OCI-LY1 (cell line): ENCODE measurements around the gene IFNL3.
"Not testable (repeated sequence)": the region's sequence is repeated elsewhere in the genome, so short reads cannot be mapped to it uniquely, and the experiment has no call there.

Experiments used
- H2AFZ ChIP-seq: fragments of 200-600 bp; sonication (generic), shearing (Covaris generic); 2 replicates; pipeline ENCODE4 v1.6.0; 2014; ENCODE audit warnings: antibody characterized with exemption, mild to moderate bottlenecking, low read length
- H3F3A ChIP-seq: fragments of 200-600 bp; sonication (generic), shearing (Covaris generic); 2 replicates; pipeline ENCODE4 v1.6.0; 2014; ENCODE audit warnings: mild to moderate bottlenecking, antibody characterized with exemption, low read length, moderate library complexity; ENCODE audit not compliant: insufficient read depth
- H3K27ac ChIP-seq: fragments of 200-600 bp; sonication (generic); 2 replicates; pipeline ENCODE4 v1.5.1; 2014; ENCODE audit warnings: low read length, mixed run types, mild to moderate bottlenecking, low read depth; ENCODE audit not compliant: poor library complexity, severe bottlenecking
- H3K27me3 ChIP-seq: fragments of 200-600 bp; sonication (generic); 2 replicates; pipeline ENCODE4 v1.6.0; 2014; ENCODE audit warnings: antibody characterized with exemption, mild to moderate bottlenecking, low read length, moderate library complexity; ENCODE audit not compliant: insufficient read depth
- H3K36me3 ChIP-seq: fragments of 200-600 bp; sonication (generic); 2 replicates; pipeline ENCODE4 v1.6.1; 2014; ENCODE audit warnings: mild to moderate bottlenecking, antibody characterized with exemption, low read length, moderate library complexity, mixed read lengths; ENCODE audit not compliant: insufficient read depth
- H3K4me1 ChIP-seq: fragments of 200-600 bp; sonication (generic); 2 replicates; pipeline ENCODE4 v1.5.1; 2014; ENCODE audit warnings: mild to moderate bottlenecking, low read length, moderate library complexity; ENCODE audit not compliant: insufficient read depth, severe bottlenecking
- H3K4me2 ChIP-seq: fragments of 200-600 bp; sonication (generic), shearing (Covaris generic); 2 replicates; pipeline ENCODE4 v1.6.1; 2014; ENCODE audit warnings: low read length
- H3K4me3 ChIP-seq: fragments of 200-600 bp; sonication (generic); 2 replicates; pipeline ENCODE4 v1.5.1; 2014; ENCODE audit warnings: low read length, low read depth, mild to moderate bottlenecking, mixed read lengths; ENCODE audit not compliant: poor library complexity, severe bottlenecking
- H3K79me2 ChIP-seq: fragments of 200-600 bp; shearing (Covaris generic); 2 replicates; pipeline ENCODE4 v1.6.1; 2016; ENCODE audit warnings: mixed run types, low read length, mixed read lengths; ENCODE audit not compliant: insufficient read depth
- H3K9ac ChIP-seq: fragments of 200-600 bp; sonication (generic), shearing (Covaris generic); 2 replicates; pipeline ENCODE4 v1.6.1; 2014; ENCODE audit warnings: mild to moderate bottlenecking, low read length, mixed read lengths
- H3K9me2 ChIP-seq: fragments of 200-600 bp; sonication (generic), shearing (Covaris generic); 2 replicates; pipeline ENCODE4 v1.6.1; 2014; ENCODE audit warnings: low read depth, mild to moderate bottlenecking, low read length, mixed read lengths
- H3K9me3 ChIP-seq: fragments of 200-600 bp; shearing (Covaris generic); 2 replicates; pipeline ENCODE4 v1.6.1; 2014; ENCODE audit warnings: low read length, mixed read lengths
- H4K20me1 ChIP-seq: fragments of 200-600 bp; sonication (generic), shearing (Covaris generic); 2 replicates; pipeline ENCODE4 v1.6.0; 2016; ENCODE audit warnings: mild to moderate bottlenecking, low read length; ENCODE audit not compliant: insufficient read depth
- EZH2 ChIP-seq: fragments of 200-600 bp; sonication (generic), shearing (Covaris generic); IDR thresholded peaks from 2 replicates; pipeline ENCODE4 v1.8.0; 2017; ENCODE audit warnings: borderline replicate concordance, mixed run types, mild to moderate bottlenecking, antibody characterized with exemption, low read length, moderate library complexity, mixed read lengths
- TF ChIP-seq, protein P1 (sequence below): fragments of 200-600 bp; sonication (generic), shearing (Covaris generic); IDR thresholded peaks from 2 replicates; pipeline ENCODE4 v1.5.1; 2017; ENCODE audit warnings: mild to moderate bottlenecking, antibody characterized with exemption, low read length, moderate library complexity, mixed read lengths

IFNL3 gene

DNA sequence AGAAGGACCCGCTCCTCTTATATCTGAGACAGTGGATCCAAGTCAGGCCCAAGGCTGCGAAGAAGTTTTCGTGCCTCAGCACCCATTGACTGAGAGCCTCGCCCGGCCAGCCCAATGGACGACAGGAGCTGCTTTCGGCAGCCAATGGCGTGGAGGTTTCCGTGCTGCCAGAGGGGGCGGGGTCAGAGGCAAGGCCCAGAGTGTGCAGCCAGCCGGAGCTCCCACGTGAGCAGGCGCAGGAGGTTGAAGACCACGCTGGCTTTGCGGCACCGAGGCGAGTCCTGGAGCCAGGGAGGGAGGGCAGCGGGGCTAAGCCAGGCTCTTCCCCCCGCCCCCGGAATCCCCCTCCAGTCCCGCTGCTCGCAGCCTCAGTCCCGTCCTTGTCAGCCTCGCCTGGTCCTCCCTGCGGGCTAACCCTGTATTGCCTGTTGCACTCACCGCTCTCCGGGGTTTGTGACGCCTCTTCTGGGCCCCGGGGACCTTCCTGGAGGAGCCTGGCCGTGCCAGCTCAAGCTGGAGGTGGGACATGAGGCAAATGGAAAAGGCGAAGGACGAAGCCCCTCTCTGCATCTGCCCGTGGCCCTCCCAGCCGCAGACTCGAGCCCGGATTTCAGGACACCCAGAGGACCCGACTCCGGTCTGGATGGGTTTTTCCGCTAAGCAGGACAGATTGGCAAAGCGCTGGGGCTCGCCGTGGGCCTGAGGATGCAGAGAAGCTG, 2.3 kb upstream of the IFNL3 start:
- H3K4me1 ChIP-seq, result no peaks in the 10 kb centered on the region
- TF ChIP-seq, protein P1, sequence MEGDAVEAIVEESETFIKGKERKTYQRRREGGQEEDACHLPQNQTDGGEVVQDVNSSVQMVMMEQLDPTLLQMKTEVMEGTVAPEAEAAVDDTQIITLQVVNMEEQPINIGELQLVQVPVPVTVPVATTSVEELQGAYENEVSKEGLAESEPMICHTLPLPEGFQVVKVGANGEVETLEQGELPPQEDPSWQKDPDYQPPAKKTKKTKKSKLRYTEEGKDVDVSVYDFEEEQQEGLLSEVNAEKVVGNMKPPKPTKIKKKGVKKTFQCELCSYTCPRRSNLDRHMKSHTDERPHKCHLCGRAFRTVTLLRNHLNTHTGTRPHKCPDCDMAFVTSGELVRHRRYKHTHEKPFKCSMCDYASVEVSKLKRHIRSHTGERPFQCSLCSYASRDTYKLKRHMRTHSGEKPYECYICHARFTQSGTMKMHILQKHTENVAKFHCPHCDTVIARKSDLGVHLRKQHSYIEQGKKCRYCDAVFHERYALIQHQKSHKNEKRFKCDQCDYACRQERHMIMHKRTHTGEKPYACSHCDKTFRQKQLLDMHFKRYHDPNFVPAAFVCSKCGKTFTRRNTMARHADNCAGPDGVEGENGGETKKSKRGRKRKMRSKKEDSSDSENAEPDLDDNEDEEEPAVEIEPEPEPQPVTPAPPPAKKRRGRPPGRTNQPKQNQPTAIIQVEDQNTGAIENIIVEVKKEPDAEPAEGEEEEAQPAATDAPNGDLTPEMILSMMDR, result no peak
- no peak for TF ChIP-seq EZH2
- no peak overlapping the region for H3K4me2 ChIP-seq
- no peaks in the 10 kb centered on the region for H3F3A ChIP-seq
- no peaks in the 10 kb centered on the region for H3K9me2 ChIP-seq
- no peak overlapping the region for H3K27ac ChIP-seq
- no peak overlapping the region for H3K4me3 ChIP-seq
- no peak overlapping the region for H3K9ac ChIP-seq
- no peaks in the 10 kb centered on the region for H3K36me3 ChIP-seq
- H2AFZ ChIP-seq, result no peak overlapping the region
- H3K9me3 ChIP-seq, result no peaks in the 10 kb centered on the region
- no peaks in the 10 kb centered on the region for H4K20me1 ChIP-seq
- H3K79me2 ChIP-seq, result no peaks in the 10 kb centered on the region
- no peaks in the 10 kb centered on the region; the same call in 1 of the 2 replicates for H3K27me3 ChIP-seq

DNA sequence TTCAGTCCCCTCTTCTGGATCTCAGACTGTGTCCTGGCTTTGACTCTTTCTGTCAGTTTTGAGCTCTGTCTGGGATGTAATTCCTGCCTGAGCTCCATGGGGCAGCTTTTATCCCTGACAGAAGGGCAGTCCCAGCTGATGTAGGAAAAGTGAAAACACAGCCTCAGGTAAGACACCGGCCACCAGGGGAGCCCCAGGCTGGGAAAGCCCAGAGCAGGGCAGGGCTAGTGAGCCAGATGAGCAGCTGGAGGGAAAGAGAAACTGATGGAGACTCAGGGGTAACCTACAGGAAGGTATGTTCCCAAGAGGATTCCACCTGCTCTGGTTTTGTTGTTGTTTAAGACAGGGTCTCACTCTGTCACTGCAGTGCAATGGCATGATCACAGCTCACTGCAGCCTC, 360 bp upstream of the IFNL3 start:
- not testable (repeated sequence) for H3K79me2 ChIP-seq, H3F3A ChIP-seq, H3K4me3 ChIP-seq, H3K36me3 ChIP-seq, H3K9ac ChIP-seq, H4K20me1 ChIP-seq, H3K27ac ChIP-seq, H3K4me2 ChIP-seq, H3K27me3 ChIP-seq, H2AFZ ChIP-seq, H3K4me1 ChIP-seq, H3K9me3 ChIP-seq, H3K9me2 ChIP-seq

DNA sequence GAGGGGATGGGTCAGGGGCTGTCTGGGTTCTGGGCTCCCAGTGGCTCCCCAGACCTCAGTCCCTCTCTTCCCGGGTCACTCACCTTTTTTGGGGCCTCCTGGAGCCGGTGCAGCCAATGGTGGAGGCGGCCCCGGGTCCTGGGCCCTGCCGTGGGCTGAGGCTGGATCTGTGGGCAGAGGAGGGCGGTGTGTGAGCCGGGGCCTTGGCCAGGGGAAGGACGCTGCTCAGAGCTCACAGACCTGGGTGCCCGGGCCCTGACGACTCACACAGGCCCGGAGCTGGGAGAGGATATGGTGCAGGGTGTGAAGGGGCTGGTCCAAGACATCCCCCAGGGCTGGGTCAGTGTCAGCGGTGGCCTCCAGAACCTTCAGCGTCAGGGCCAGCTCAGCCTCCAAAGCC, 1.1 kb downstream of the IFNL3 start:
- H3K4me2 ChIP-seq, H3K9ac ChIP-seq, H3K9me2 ChIP-seq, H3K36me3 ChIP-seq, H3K27ac ChIP-seq, H4K20me1 ChIP-seq, H3K79me2 ChIP-seq, H2AFZ ChIP-seq, H3K27me3 ChIP-seq, H3K4me3 ChIP-seq, H3K4me1 ChIP-seq, H3F3A ChIP-seq, H3K9me3 ChIP-seq: not testable (repeated sequence)

DNA sequence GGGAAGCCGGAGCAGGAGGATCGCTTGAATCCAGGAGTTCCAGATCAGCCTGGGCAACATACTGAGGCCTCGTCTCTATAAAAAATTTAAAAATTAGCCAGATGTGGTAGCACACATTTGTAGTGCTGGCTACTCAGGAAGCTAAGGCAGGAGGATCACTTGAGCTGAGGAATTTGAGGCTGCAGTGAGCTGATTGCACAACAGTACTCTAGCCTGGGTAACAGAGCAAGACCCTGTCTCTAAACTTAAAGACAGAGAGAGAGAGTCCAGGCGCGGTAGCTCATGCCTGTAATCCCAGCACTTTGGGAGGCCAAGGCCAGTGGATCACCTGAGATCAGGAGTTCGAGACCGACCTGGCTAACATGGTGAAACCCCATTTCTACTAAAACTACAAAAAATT, 4.4 kb downstream of the IFNL3 start:
- no peak overlapping the region for H3K9ac ChIP-seq
- H2AFZ ChIP-seq, result no peak overlapping the region
- H4K20me1 ChIP-seq, result no peaks in the 10 kb centered on the region
- no peaks in the 10 kb centered on the region for H3K79me2 ChIP-seq
- no peaks in the 10 kb centered on the region for H3F3A ChIP-seq
- no peak overlapping the region for H3K4me2 ChIP-seq
- no peaks in the 10 kb centered on the region for H3K9me3 ChIP-seq
- no peaks in the 10 kb centered on the region for H3K36me3 ChIP-seq
- H3K4me3 ChIP-seq, result no peak overlapping the region
- H3K4me1 ChIP-seq, result peaks cover 8% of the 10 kb centered on the region
- no peak for TF ChIP-seq EZH2
- TF ChIP-seq, protein P1, result no peak
- no peaks in the 10 kb centered on the region for H3K27me3 ChIP-seq
- H3K27ac ChIP-seq, result no peak overlapping the region
- H3K9me2 ChIP-seq, result no peaks in the 10 kb centered on the region
